HG03097 (cell line): ENCODE results near the gene STAT6.
"Not testable (repeated sequence)": the region's sequence is repeated elsewhere in the genome, so short reads cannot be mapped to it uniquely, and the experiment has no call there.

ENCODE experiments used
- ATAC-seq: cut with Tn5 transposase; IDR thresholded peaks from one replicate; pipeline ENCODE4 v1.9.1; 2021; ENCODE audit not compliant: unreplicated experiment, low FRiP score

Gene STAT6

DNA sequence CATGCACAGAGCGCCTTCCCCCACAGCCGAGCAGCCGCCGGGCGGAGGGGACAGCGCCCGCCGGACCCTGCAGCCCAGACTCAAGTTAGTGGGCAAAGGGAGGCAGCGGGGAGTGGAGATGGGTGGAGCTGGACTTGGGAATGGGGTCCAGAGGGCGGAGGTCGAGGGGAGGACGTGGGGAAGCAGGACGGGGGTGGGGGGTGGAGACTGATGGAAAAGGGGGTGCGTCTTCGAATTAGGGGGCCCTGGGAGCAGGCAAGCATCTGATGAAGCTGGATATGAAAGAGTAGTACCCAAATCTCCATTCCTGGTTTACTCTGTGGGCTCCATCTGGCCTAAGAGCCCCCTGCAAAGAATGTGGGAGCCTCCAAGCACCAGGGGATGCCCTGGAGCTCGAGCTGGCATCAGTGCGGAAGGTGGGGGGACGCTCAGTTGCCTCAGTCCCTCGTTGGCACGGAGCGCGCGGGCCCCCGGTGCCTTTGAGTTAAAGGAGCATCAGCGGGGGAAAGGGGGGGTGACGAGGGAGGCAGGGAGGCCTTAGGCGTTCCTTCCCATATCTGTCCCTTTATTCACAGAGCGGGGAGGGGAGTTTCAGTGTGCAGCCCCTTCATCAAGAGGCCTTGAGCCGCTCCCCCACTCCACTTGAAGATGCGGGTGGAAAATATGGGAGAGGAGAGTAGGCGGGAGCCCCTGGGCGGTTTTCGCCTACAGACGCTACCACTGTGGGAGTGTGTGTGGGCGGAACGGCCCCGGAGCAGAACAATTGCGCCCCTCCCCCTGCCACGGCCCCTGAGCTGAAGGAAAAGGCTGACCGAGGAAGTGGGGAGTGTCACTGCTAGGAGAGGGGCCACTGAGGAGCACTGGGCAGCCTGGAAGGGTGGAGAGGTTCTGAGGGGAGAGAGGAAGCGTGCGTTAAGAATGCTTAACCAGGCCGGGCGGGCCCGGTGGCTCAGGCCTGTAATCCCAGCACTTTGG lies 21.6 kb downstream of the STAT6 start:
- no peak for ATAC-seq

- peak; percentile 56 for ATAC-seq
Measured at GRCh38 chr12:57088354-57089270, 22.6 kb downstream of the STAT6 start, which contains the start of gene NAB2. Gene NAB2 (plus strand): TSS chr12:57089114. CDS start chr12:57089272, 158 bp downstream.

DNA sequence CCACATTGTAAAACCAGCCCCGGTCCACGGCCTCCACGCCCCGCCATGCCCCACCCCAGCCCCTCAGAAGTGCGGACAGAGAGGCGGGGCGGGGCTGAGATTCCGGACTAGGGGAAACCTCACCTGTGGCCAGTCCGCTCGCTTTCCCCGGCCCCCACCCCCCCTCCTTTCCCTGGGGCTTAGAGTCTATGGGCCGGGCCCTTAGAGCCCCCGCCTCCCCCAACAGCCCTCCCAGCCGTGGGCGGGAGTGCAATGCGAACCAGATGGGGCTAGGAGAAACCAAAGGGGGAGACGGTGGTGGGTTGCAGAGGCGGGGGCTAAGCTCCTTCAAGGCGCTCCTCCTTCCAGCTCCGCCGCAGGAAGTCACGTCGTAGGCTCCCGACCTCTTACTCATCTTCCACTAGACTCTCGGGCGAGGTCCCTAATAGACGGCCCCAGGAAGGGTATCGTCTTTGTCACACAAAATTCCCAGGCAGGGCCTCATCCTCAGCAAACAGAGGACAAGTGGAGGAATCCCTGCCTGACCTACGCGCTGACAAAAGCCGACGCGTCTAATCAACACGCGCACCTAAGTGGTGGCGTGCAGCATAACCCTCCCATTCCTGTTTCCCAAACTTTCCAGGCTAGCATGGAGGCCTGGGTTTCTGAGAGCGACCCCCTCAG lies 23.3 kb downstream of the STAT6 start:
- ATAC-seq, result peak; percentile 22

DNA sequence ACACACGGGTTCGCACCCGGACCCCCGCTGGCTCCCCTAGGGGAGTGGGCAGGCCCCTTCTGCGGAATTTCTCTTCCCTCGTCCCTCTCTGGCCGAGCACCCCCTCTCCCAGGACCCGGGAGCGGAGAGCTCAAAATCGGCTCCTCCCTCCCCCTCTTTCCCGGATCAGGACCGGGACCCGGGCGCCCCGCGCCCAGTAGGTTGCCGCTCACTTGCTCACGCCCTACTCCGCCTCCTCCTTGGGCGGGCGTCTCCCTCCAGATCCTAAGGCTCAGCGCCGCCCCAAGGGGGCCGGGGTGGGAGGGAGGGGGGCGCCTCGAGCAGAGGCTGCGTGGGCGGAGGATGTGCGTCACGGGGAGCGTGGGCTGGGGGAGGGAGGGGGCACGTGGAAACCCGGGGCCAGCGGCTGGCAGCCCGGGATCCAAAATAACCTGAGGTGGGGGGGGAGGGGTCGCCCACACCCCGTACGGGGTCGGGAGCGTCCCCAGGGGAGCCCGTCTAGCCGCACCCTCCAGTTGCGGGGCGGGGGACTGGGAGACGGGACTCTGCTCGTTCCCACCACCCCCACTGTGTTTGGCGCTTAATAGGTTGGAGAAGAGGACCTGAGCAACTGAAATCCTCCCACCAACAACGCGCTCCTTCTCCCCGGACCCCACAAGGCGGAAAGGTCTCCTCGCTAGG lies 24.0 kb downstream of the STAT6 start:
- ATAC-seq, result peak; percentile 23

GRCh38 chr12:57086493-57087009 lies 24.6 kb downstream of the STAT6 start:
- no peak for ATAC-seq

GRCh38 chr12:57085999-57086492 lies 25.1 kb downstream of the STAT6 start:
- no peak for ATAC-seq

DNA sequence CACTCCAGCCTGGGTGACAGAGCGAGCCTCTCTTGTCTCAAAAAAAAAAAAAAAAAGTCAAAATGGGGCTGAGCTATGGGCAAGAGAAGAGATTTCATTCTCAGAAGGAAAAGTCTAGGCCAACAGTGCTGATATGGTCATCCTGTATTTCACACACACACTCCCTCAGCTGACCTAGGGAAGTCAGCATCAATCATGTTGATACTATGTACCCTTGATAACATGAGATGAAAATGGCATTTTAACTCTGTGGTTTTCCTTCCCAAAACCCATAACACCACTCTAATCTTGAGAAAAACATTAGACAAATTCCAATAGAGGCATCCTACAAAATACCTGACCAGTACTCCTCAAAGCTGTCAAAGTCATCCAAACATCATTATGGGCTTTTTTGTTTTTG lies 30.3 kb downstream of the STAT6 start:
- ATAC-seq, result no peak

- no peak for ATAC-seq
Measured at GRCh38 chr12:57079821-57080220, 31.3 kb downstream of the STAT6 start.

DNA sequence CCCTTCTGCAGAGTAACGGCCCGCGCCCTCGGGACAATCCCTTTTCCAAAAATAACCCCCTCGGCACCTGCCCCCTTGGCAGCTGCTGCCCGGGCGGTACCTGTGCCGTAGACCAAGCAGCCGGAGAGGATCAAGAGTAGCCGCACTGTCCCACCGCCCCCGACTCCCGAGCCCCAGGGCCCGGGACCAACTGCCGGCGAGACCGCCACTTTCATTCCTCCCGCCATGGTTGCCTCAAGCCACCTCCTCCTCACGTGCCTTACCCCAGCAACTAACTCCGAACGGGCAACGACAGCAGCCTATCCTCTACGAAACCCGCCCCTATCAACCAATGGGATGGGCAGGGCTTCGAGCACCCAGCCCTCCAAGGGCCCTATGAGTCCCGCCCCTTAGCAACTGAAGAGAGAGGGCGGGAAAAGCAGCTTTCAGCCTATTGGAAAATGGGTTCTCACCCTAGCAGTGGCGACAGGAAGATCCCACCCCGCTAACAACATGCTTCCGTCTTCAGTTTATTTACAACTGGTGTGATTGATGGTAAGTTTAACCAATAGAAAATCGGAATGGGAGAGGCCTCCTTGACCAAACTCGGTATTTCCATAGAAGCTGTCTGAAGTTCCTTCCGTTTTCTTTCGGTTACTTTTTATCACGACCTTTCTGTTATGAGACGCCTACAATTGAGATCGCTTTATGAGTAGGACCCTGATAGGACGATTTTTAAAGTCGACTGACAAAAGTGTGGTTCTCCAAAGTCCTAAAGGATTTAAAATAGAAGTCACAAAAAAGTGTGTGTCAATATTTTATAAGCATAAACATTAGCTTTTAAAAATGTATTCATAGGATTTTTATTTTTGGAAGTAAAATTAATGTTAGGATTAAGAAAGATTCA lies 32.4 kb downstream of the STAT6 start, which contains the start of gene NEMP1:
Gene NEMP1 (minus strand): TSS at position 273 of the 886 bp plus-strand sequence. CDS start 46 bp downstream, at position 227.
- peak; percentile 93 for ATAC-seq

GRCh38 chr12:57073566-57074450 lies 37.4 kb downstream of the STAT6 start:
- not testable (repeated sequence) for ATAC-seq

GRCh38 chr12:57072661-57073060 lies 38.5 kb downstream of the STAT6 start:
- ATAC-seq, result no peak

GRCh38 chr12:57069523-57069922 lies 41.6 kb downstream of the STAT6 start:
- peak; percentile 78 for ATAC-seq

- no peak for ATAC-seq
Measured at GRCh38 chr12:57066245-57066644, 44.9 kb downstream of the STAT6 start.

DNA sequence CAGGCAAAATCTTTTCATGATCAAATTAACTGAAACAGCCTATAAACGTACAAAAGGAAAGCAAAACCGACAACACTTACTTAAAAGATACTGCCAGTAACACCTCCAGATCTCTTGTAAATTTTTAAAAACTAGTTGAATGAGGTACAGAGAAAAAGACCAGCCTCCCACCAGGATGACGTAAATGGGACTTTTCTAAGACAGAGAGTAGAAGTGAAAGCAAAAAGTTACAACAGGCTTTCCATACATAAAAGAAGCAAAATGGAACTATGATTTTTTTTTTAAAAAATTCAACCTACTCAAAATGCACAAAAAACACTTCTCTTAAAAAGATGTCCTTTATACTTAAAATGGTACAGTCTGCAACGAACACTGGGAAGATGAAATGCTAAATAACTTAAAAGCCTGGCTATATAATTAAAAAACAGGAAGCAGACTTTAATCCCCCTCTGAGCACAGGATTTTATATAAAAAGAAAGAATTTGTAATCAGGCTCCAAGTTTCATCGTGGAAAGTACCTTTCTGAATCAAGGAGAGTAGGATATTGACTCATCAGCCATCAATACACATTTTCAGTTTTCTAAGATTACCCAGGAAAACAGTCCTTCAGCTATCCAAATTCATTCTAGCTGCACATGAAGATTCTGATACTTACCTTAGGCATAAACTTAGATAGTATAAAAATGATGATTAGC lies 47.0 kb downstream of the STAT6 start:
- ATAC-seq, result peak; percentile 79

DNA sequence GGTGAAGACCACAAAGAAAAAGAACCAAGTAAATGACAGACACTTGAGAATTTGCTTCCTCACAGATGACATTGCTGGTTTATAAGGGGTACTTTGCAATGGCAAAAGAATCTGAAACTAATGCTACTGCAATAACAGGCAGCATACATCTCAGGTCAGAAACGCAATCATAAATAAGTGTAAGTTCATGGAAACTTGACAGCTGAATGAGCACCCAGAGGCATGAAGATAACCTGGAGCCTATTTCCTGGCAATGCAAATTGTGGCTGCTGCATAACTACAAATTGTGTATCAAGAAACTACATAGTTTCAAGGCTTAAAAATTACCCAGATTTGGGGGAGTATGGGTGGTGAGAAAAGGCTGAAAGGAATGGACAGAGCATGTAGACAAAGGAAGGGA lies 52.7 kb downstream of the STAT6 start:
- no peak for ATAC-seq

GRCh38 chr12:57057067-57057751 lies 54.0 kb downstream of the STAT6 start:
- no peak for ATAC-seq
